Globus pallidus (tissue), 1 donor: Measurements from ENCODE around the gene SLC24A4.
A peak's percentile ranks its signal among the peaks of the same experiment; 100 is the strongest.

Experiments used
- DNase-seq: peaks from one replicate; pipeline ENCODE4 v3.0.0-alpha.2; 2015; ENCODE audit warnings: low spot score

Gene SLC24A4

GRCh38 chr14:92404018-92404417 is 81.1 kb downstream of the SLC24A4 start:
- DNase-seq: no peak

DNA sequence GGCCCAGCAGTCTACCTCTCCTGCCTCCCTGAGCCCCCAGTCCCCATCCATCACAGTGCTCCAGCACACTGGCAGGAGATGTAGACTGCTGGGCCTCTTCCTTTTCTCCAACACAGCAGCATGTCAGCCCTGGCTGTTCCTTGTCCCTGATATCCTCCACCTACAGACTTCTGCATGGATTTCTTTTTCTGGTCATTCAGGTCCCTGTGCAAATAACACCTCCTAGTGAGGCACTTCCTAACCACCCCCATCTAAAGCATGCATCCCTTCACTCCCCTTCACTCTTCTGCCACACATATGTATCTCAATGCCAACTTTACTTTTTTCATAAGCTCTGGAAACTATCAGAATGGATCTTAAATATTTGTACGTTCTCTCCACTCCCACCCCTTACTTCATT is 81.5 kb downstream of the SLC24A4 start:
- DNase-seq: no peak

DNA sequence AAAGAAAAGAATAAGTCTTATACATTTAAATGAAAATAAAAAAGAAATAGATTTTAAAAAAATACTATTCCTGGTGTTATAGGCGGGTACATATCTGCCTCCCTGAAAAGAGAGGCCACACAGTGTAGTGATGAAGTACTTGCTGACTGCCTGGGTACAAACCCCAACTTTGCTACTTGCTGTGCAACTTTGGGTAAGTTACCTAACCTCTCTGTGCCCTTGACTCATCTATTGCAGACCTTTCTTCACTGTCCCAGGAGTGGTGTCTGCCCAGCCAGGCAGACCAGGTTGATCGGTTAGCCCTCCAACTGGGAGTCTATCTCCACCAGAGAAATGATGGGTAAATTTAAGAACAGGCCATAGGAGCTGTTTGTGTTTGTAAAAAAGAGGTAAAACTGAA is 82.0 kb downstream of the SLC24A4 start:
- DNase-seq: no peak

GRCh38 chr14:92407410-92407809 is 84.4 kb downstream of the SLC24A4 start:
- no peak for DNase-seq

- no peak for DNase-seq
Measured at GRCh38 chr14:92409043-92409442, 86.1 kb downstream of the SLC24A4 start.

- no peak for DNase-seq
Measured at GRCh38 chr14:92411135-92411534, 88.2 kb downstream of the SLC24A4 start.

GRCh38 chr14:92411941-92412340 is 89.0 kb downstream of the SLC24A4 start:
- DNase-seq: no peak

- DNase-seq: no peak
Measured at GRCh38 chr14:92412912-92413311, 89.9 kb downstream of the SLC24A4 start.

GRCh38 chr14:92413379-92413778 is 90.4 kb downstream of the SLC24A4 start:
- DNase-seq: no peak

DNA sequence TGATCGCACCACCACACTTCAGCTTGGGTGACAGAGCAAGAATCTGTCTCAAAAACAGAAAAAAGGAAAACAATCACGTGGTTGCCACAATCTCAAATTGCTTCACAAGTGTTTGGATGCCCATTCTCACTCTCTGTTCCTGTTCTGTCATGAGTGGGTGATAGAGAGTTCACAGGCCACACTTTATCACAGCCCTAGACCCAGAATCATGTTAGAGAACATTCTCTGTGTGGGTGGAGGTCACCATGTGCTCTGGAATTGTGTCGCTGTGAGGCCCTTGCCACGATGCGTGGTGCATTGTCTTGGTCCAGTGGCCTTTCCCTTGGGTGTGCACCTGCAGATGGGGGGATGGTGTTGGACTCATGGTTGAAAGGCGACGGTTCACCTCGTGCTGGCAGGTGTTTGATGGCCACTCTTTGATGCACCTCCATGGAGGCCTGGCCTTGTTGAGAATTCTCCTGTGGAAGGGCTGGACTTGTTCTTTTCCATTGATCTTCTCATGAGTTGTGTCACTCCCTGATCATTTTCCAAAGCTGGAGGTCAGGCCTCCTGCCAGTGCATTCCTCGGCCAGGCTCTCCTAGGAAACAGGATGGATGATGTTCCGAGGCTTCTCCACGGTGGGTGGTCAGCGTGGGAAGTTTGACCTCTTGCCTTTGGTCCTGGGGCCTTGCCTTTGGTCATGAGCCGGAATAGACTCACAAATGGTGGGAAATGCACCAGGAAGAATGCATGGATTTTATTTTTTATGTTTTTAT is 91.9 kb downstream of the SLC24A4 start:
- peak; percentile 27 for DNase-seq

DNA sequence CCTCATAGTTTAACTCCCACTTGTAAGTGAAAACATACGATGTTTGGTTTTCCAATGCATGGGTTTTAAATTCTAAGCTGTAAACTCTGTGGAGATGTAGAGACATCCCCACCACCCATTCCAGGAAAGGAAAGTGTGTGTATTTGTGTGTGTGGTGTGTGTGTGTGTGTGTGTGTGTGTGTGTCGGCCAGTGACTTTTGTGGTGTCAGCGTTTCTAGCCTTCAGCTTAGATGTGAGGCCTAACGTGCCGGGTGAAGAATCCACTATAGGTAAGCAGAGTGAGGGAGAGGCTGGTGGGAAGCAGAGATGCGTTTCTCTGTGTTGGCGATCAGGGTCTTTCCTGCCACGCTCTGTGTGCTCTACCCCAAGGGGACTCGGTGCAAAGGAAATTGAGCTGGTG is 93.0 kb downstream of the SLC24A4 start:
- DNase-seq: no peak

- DNase-seq: no peak
Measured at GRCh38 chr14:92416544-92416943, 93.6 kb downstream of the SLC24A4 start.

DNA sequence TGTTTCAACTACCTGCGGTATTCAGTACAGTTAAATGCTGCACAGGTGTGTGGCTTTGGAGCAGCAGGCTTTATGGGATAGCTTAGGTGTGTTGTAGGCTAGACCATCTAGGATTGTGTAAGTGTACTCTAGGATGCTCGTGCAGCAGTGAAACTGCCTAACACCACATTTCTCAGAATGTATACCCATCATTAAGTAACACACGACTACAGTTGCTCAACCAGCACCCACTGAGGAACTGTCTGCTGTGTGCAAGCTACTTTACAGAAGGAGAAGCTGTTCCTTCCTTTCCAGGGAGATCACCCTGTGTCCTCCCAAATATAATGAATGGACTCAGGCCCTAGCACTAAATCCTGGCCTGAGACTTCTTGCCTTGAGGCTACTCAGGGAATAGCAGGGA is 94.8 kb downstream of the SLC24A4 start:
- DNase-seq: peak; percentile 21

- DNase-seq: no peak
Measured at GRCh38 chr14:92421751-92422150, 98.8 kb downstream of the SLC24A4 start.

GRCh38 chr14:92425101-92425500 is 102.1 kb downstream of the SLC24A4 start:
- no peak for DNase-seq

GRCh38 chr14:92426237-92426636 is 103.3 kb downstream of the SLC24A4 start:
- no peak for DNase-seq

DNA sequence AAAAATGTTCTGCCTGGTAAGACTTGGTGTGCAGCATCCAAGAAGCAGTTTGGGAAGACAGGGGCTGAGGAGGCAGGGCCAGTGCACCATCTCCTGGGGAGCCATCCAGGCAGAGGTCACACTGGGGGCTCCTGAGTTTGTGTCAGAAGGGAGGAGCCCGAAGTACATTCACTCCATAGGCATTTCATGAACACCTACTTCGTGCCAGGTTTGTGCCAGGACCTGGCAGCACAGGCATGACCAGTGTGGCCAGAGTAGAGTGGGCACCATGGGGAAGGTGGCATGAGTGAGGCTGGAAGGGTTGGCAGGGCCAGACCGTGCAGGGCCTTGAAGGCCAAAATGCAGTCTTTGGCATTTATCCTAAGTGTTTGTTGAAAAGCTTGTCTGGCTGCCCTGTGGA is 104.1 kb downstream of the SLC24A4 start:
- DNase-seq: no peak

DNA sequence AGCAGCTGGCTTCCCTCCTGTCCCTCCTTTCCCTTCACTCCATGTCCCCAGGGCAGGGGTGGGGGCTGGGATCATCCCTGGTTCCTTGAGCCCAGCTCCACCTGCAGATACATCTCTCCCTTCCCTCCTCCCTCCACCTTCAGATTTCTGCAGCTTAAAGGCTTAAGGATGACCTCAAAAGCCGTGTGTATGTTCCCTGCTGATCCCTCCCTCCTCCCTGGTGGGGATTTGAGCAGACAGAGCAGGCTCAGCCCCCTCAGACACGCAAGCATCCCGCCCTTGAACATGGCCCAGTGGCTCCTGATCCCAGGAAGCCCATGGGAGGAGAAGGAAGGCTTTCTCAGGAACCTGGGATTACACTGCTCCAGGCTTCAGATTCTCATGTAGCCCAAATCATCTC is 107.7 kb downstream of the SLC24A4 start:
- no peak for DNase-seq

- DNase-seq: no peak
Measured at GRCh38 chr14:92431199-92431725, 108.3 kb downstream of the SLC24A4 start.

DNA sequence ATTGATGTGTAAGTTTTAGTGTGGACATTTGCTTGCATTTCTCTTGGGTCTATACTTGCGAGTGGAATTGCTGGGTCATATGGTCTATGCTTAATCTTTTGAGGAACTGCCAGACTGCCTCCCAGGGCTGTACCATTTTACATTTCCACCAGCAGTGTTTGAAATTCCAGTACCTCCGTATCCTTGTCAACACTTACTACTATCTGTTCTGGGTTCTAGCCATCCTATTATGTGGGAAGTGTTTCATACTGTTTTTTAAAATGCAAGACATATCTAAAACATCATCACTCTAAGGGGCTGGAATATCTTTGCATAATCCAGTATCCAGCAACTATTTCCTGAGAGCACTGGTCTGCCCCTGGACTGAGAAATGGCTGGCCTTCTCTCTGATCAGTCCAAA is 110.4 kb downstream of the SLC24A4 start:
- DNase-seq: no peak

- DNase-seq: no peak
Measured at GRCh38 chr14:92435154-92435553, 112.2 kb downstream of the SLC24A4 start.

- DNase-seq: no peak
Measured at GRCh38 chr14:92436115-92436776, 113.3 kb downstream of the SLC24A4 start.

GRCh38 chr14:92437309-92437708 is 114.3 kb downstream of the SLC24A4 start:
- no peak for DNase-seq
